CD4-positive, alpha-beta T cell treated with Interleukin-6 for 4 hours (primary cell): ENCODE measurements around the gene OAS1.

Experiments
- DNase-seq: peaks from one replicate; pipeline ENCODE4 v3.0.0-alpha.2; 2020; ENCODE audit warnings: mixed read lengths

The OAS1 gene

GRCh38 chr12:112906712-112907414, at the start of gene OAS1:
Gene OAS1, plus strand, starts transcription at chr12:112906962. Its CDS starts 78 bp downstream, at chr12:112907040.
- peak; percentile 42 for DNase-seq

GRCh38 chr12:112859291-112859690, 47.5 kb upstream of the OAS1 start:
- DNase-seq: no peak

- no peak for DNase-seq
Measured at GRCh38 chr12:112860181-112860580, 46.6 kb upstream of the OAS1 start.

GRCh38 chr12:112861284-112861683, 45.5 kb upstream of the OAS1 start:
- DNase-seq: no peak

GRCh38 chr12:112862636-112863290, 44.0 kb upstream of the OAS1 start:
- DNase-seq: no peak

GRCh38 chr12:112868459-112869041, 38.2 kb upstream of the OAS1 start:
- no peak for DNase-seq

- no peak for DNase-seq
Measured at GRCh38 chr12:112869091-112869490, 37.7 kb upstream of the OAS1 start.

- DNase-seq: no peak
Measured at GRCh38 chr12:112869778-112870177, 37.0 kb upstream of the OAS1 start.

- no peak for DNase-seq
Measured at GRCh38 chr12:112870267-112870980, 36.3 kb upstream of the OAS1 start.

- DNase-seq: no peak
Measured at GRCh38 chr12:112875608-112876007, 31.2 kb upstream of the OAS1 start.

GRCh38 chr12:112876506-112876905, 30.3 kb upstream of the OAS1 start:
- DNase-seq: no peak

GRCh38 chr12:112877006-112877405, 29.8 kb upstream of the OAS1 start:
- no peak for DNase-seq

GRCh38 chr12:112878488-112878887, 28.3 kb upstream of the OAS1 start:
- DNase-seq: no peak

- DNase-seq: no peak
Measured at GRCh38 chr12:112879191-112879705, 27.5 kb upstream of the OAS1 start.

- no peak for DNase-seq
Measured at GRCh38 chr12:112881602-112882001, 25.2 kb upstream of the OAS1 start.

GRCh38 chr12:112885236-112885635, 21.5 kb upstream of the OAS1 start:
- DNase-seq: no peak

- DNase-seq: no peak
Measured at GRCh38 chr12:112887550-112887949, 19.2 kb upstream of the OAS1 start.

- no peak for DNase-seq
Measured at GRCh38 chr12:112891093-112892024, 15.4 kb upstream of the OAS1 start.

- DNase-seq: no peak
Measured at GRCh38 chr12:112892856-112893255, 13.9 kb upstream of the OAS1 start.

- no peak for DNase-seq
Measured at GRCh38 chr12:112894128-112894527, 12.6 kb upstream of the OAS1 start.

- DNase-seq: no peak
Measured at GRCh38 chr12:112898380-112898779, 8.4 kb upstream of the OAS1 start.
